Stimulated activated naive CD8-positive, alpha-beta T cell treated with anti-CD3 and anti-CD28 coated beads, Interleukin-15, Interleukin-2, amounts not matched to agents 100 U/mL and 50 U/mL, for 24 hours (primary cell): ENCODE results near the gene CCDC192.

ENCODE experiments used
- ATAC-seq: fragments of 150-1000 bp; cut with Tn5 transposase; one replicate; pipeline ENCODE4 v1.10.0; 2021
- DNase-seq: peaks from one replicate; pipeline ENCODE4 v3.0.0; 2021

CCDC192 gene

DNA sequence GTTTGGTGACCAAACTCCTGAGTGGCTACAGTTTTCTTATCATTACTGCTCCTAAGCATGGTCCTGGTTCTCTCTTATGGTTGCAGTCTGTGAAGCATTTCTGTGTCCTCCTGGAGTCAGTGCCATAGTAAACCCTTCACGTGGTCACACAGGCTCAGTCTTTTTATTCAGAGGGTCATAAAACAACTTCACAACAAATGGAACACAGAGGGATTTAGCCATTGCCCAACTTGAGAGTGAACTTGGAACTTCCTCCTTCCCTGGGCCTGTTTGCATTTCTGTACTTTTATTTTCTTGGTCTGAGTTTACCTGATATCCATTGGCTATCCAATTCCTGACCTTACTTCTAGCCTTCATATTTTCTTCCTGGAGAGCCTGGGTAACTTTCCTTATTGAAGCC lies 144.9 kb downstream of the CCDC192 start:
- no peak for ATAC-seq
- no peak for DNase-seq

DNA sequence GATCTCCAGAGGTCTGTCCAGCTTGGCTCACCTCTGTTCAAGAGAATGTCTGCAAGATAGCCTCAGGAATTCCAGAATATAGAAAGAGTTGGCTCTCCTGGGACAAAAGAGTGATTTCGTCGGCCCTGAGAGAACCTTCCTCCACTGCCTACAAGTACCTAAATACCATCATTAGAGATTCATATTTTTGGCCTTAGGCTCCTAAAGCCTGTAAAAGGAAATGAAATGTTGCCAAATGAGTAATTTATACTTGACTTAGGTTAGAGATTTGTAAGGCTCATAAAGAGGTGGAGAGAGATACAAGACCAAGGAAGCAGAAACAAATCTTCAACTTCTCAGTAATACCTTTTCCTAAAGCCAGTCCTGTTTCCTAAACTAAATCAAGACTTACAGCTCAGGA lies 146.2 kb downstream of the CCDC192 start:
- DNase-seq (no peak), ATAC-seq (no peak)

DNA sequence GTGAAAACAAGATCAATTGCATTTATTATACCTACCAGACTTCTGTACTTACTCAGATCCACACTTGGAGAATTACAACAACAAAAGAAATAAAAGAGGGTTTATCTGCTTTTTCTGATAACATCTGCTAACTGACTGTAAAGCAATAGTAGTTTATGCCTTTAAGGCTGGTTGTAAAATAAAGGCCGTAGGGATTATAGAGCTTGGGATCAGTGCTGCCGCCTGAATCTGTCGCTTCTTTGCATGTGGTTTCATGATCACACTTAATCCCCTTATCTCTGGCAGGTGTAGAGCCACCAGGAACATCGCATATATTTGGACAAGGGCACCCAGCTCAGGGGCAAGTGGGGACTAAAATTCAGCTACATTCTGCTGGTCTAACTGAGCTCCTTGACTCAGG lies 146.7 kb downstream of the CCDC192 start:
- ATAC-seq, result no peak
- DNase-seq, result no peak

DNA sequence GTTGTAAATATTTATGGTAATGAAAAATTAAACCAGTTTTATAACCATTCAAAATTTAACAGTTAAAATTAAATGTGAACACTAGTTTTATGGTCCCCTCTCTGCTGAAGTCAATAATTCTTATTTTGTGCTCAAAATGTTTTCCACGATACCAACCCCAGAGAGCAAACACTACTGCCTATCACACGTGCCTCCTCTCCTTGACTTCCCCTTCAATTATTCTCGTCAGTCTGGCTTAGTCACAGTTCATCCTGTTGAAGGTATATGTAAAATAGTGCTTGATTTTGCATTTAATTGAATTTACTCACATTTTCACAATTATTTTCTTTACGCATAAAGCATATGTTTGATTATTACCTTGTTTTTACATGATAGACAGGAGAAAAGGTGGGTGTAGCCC lies 148.8 kb downstream of the CCDC192 start:
- DNase-seq, result no peak
- ATAC-seq, result no peak

DNA sequence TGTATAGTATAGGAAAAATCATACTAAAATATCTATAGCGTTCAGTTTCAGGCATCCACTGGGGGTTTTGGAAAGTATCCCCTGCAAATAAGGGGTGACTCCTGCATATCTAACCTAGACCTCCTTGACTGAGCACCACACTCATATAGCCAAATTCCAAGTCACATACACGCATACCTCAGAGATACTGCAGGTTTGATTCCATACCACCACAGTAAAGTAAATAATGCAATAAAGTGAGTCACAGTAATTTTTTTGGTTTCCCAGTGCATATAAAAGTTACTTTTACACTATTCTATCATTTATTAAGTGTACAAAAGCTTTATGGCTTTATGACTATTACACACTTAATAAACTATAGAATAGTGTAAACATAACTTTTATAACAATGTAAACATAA lies 151.3 kb downstream of the CCDC192 start:
- ATAC-seq, result no peak

DNA sequence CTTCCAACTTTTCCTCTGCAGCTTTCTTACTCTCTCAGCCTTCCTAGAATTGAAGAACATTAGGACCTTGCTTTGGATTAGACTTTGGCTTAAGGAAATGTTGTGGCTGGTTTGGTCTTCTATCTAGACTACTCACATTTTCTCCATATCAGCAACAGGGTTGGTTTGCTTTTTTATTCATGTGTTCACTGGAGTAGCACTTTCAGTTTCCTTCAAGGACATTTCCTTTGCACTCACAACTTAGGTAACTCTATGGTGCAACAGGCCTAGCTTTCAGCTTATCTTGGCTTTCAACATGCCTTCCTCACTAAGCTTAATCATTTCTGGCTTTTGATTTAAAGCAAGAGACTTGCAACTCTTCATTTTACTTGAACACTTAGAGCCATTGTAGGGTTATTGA lies 153.1 kb downstream of the CCDC192 start:
- DNase-seq (no peak), ATAC-seq (no peak)

More for the DNA sequence above, 151.3 kb downstream of the CCDC192 start:
- DNase-seq, result no peak

DNA sequence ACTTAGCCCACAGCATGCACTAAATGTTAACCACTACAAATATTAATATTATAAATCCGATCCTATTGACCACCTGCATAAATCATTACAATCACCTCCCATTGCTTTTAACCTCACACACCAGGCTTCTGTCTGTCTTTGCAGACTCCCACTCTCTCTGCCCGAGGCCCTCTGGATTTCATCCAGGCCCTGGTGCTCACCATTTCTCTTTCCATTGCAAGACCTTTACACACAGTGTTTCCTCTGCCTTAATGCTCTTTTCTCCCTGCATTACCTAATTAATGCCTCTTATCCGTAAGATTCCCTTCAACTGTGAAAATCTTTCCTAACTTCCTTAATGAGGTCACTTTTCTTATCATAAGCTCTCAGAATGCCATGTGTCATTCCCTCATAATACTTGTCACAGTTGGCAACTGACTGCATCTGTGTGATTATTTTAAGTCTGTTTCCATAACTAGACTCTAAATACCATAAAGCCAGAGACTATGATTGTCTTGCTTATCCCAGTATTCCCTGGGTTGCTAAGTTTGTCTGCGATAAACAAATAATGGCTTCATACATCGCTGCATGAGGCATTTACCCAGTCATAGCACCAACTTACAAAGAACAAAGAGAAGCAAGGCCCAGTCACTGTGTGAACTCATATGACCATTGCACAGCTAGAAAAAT lies 155.1 kb downstream of the CCDC192 start:
- DNase-seq, result no peak
- no peak for ATAC-seq

DNA sequence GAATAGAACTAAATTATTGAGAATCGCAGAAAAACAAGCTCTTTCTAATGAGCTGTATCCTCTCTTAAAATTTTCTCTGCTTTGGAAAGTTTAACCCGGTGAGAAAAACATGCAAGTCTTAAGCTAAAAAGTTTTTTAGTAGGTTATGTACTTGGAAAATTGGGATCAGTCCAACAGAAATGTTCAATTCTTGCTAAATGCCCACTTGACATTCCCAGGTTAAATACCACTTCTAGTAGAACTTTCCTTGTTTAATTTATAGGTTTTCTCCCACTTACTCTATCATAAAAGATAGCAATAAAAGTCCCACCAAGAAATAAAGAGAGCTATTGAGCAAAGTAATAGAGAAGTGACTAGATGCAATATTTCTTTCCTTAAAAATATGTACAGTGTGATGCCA lies 157.1 kb downstream of the CCDC192 start:
- DNase-seq (no peak), ATAC-seq (no peak)

DNA sequence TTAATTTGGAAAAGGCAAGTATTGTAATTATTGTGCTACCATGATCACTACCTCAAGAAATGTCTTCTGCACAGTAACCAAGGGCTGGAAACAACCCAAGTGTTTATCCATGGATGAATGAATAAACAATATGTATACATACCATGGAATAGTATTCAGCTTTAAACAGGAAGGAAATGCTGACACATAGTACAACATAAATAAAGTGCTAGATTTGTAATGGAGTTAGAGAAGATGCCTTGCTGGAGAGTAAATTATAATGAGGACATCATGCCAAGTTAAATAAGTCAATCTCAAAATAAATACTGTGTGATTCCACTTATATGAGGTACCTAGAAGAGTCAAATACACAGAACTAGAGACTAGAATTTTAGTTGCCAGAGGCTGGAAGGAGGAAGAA lies 160.0 kb downstream of the CCDC192 start:
- no peak for ATAC-seq
- DNase-seq, result no peak

DNA sequence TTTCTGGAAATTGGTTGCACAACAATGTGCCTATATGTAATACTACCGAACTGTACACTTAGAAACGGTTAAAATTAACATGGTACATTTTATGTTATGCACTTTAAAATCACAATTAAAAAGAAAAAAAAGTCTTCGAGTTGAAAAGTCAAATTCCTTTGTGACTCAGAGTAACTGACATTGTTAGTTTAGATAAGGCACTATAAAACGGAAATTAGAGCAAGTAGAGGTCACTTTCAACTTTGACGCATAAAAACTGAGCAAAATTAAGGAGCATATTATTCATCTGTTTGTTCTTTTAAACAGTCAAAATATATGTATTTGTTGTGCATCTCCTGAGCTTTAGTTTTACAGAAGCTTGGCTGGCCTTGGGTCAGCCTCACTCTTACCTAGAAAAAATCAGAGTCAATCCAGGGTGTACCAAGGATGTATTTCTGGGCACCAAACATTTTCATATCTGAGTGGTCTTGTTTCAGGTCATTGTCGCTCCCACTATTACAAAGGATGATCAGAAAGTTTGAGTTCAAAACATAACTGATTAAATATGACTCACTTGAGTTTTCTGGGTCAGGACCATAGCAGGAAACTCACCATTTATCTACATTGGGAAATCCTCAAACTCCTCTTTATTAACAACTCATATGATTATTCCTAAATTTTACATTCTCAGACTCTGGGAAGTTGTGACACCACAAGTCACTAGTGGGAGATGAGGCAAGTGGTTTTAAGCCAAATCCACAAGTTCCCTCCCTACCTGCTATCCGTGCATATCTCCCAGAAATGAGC lies 160.6 kb downstream of the CCDC192 start:
- ATAC-seq (no peak), DNase-seq (no peak)

DNA sequence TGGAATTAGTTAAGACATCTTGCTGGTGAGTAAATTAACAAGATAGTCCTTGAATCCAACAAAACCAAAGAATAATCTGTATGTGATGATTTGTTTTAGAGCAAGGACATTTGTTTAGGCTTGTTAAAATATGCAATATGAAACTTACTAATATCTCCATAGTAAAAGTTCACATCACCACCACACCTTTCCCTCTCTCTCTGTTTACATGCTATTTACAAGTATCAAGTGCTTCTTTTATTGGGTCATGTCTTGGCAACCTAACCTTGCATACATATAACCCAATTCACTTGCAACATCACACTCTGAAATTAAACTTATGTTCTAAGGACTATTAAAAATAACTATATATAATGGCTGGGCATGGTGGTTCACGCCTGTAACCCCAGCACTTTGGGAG lies 161.3 kb downstream of the CCDC192 start:
- no peak for ATAC-seq
- DNase-seq, result no peak

DNA sequence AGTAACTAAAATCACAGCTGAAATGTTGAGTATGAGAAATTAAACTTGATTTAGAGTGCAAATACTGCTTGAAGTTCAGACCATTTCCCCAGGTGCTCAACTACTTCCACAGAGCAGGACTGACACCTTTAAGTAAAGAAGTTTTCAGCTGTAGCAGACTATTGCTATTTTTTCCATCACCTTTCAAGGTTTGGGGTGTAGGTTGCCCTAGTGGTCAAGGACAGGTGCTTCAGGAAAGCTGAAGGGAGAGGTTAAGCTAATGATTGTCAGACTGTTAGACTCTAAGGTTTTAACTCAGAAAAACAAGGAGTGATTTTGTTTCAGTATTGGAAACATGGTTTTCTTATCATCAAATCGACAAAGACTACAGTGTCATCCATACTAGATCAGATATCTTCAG lies 162.1 kb downstream of the CCDC192 start:
- DNase-seq (no peak), ATAC-seq (no peak)

DNA sequence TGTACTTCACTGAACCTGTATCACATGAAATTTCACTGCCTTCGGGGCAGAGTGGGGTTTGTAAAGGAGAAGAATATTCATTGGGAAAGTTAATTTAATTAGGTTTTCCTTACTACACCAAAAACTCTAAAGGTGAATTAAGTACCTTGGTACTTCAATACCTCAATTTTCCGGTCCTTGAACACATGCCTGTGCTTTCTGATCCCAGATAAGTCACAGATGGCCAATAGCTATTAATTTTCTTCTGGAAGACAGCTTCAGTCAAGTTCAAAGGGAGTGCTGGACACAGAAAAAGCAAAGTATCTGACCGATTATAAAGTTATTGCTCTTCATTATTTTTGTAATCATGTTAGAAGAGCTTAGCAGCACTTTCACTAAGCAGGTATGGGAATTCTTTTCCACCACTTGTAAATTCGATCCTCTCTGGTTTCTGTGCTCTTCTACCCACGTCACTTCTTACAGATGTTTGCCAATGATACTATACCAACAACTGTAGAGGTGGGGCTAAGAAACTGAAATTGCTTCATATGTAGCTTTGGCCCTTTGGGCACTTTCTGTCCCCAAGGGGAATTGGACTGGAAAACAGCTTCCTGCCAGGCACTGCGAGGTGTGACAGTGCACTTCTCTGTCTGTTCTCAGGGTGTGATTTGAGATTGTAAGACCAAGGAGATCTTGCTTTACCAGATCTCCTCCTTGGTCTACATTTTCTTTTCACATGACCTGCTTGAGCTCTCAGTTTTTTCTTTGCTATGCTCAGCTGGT lies 164.0 kb downstream of the CCDC192 start:
- ATAC-seq (no peak), DNase-seq (no peak)

DNA sequence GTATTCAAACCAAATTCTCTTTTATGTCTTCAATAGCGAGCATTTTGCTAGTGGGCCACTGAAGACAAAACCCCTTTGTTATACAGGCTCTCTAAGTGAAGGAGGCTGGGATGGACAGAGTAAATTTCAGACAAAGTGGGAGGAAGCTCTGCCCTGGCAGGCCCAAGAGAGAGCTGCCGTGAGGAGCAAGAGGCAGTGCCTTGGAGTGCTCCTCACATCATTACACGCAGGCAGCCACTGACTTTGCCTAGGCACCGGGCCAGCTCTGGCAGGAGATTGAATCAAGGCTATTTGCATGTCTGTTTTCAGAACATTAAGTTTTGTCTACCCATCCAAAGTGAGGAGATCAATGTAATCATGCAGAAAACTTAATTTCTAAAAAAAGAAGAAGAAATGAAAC lies 167.7 kb downstream of the CCDC192 start:
- ATAC-seq (no peak), DNase-seq (no peak)

DNA sequence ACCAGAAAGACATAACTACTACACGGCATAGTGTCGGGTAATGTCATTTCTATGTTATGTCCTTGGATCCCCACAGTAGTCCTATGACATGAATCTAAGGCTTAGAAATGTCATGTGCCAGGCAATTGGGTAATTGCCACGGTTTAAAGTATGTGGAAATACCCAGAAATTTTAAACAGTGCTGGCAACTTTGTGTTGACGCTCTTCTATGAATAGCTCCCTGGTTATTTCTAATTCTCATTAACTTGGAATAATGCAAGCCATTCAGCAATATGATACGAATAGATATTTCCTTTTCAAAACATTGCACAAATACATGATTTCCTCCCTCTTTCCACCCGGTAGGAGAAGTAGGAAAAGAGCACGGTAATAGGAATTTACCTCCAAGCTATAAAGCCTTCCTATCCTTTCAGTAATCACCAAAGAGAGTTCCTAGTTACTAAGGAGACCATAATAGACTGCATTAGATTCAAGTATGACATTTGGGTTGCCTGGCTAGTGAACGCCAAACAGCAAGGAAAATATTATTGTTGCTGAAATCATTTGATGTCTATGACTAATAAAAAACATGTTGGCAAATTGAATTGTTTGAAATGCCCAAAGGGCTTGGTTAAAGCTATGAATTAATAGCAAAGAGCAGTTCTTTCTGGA lies 168.4 kb downstream of the CCDC192 start:
- ATAC-seq, result no peak
- DNase-seq, result no peak

DNA sequence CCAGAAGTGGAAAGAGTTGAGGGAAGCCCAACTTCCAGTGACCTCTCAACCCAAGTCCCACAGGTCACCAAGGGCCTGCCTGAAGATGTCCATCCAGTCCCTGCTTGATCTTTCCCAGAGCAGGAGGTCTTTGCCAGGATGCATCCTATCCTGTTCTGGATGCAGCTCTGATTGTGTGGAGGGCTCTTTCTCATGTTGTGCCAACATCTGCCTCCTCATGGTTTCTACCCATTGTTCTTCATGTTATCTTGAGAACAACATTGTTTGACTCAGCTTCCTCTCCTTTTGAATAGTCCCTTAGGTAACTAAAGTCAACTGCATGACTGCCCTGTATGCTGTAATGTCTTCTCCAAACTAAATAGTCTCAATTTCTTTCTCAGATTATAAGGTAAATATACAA lies 169.3 kb downstream of the CCDC192 start:
- DNase-seq, result no peak
- no peak for ATAC-seq

DNA sequence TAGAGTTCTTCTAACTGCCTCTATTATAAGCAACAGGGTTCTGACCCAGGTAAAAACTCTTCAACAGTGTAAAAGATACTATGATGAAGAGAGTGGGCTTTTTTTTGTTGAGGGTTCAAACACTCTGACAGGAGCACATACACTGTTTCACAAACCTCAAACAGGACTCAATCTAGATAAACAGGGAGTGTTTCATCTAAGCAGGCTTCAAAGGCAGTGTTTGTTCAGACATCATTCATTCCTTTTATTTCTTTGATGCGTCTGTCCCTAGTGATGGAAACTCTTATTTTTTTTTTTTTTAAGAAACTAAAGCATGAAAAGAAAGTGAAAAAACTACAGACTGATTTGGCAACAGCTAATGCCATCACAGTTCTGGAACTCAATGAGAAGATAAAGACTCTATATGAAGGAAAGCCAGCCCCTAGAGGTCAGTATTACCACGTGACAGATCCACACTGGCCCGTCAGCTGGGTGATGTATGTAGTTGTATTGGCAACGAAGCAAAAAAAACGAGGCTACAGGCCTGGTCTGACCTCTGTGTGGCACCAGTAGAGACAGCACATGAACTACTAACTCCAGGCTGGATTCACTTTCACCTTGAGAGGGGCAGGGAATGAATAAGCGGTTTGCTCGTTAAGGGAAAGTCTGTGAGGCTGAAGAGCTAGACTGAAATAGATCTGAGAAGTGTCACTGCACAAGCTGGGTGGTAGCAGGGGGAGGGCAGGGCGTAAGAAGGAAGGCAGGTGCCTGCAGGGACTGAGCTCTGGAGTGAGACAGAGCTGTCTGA lies 172.2 kb downstream of the CCDC192 start:
- DNase-seq (peak; percentile 20), ATAC-seq (peak; percentile 75)

DNA sequence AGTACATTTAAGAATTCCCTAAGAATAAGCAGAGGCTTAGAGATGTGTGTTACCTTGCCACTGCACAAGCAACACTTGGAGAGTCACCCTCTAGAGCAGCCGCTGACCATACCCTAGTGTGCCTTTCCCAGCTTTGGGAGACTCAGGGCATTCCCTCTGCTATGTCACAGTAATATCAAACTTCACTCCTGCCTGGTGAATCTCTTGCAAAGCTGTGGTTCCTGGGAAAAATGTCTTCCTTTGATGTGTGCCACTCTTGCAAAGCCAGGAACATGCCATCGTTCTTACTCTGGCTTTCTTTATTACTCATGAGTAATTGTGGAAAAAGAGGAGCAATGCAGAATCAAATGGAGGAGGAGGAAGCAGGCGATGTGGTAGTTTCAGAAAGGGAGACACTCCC lies 173.2 kb downstream of the CCDC192 start:
- DNase-seq, result no peak
- no peak for ATAC-seq

DNA sequence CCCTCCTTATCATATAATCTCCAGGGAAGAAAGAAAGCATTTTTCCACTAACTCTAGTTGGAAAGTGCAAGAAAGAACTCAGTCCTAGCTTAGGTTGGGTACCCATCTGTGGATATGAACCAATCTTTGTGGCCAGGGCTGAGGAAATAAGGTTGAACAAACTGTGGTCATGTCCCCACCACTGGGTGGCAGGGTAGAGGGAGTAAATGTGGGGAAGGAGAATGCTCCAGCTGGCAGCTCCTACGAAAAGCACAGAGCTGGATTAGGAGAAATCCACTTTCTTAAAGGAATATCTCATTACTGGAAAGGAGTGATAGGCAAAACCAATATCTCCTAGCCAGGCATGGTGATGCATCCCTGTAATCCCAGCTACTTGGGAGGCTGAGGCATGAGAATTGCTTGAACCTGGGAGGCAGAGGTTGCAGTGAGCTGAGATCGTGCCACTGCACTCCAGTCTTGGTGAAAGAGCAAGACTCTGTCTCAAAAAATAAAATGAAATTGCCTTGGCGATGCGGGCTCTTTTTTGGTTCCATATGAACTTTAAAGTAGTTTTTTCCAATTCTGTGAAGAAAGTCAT lies 175.1 kb downstream of the CCDC192 start:
- peak; percentile 52 for ATAC-seq
- DNase-seq, result peak; percentile 13

DNA sequence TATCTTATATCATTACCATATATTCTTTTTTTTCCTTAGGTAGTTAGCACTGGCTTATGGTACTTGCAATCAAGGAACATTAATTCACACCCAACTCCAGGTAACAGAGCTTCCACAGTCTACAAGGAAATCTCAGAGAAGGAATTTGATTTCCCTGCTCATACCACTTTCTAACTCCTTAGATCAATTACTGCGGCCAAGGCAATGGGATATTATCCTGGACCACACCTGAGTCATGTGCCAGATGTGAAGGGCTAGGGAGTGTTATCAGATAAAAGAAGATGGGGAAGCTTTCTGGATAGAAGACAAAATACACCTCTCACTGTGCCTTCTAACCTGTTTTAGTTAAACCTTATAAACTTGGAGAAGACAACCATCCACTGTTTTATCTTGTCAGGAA lies 181.2 kb downstream of the CCDC192 start:
- ATAC-seq (no peak), DNase-seq (no peak)

DNA sequence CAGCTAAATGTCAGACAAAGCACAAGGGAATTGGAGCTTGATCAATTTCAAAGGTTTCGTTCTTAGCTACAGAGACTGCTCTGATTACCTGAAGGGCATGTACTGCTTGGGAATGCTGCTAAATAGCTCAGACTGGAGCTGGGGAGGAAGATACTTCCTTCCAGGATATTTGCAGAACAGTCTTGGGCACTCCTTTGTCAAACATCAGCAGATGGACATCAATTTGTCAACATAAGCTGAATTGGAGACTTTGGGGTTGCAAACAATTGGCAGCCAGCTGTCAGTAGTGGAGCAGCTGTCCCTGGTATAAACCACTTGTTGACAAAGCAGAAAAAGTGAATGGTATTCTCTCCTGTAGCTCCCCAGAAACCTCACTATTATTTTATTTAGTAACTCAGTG lies 182.0 kb downstream of the CCDC192 start:
- DNase-seq (no peak), ATAC-seq (no peak)

DNA sequence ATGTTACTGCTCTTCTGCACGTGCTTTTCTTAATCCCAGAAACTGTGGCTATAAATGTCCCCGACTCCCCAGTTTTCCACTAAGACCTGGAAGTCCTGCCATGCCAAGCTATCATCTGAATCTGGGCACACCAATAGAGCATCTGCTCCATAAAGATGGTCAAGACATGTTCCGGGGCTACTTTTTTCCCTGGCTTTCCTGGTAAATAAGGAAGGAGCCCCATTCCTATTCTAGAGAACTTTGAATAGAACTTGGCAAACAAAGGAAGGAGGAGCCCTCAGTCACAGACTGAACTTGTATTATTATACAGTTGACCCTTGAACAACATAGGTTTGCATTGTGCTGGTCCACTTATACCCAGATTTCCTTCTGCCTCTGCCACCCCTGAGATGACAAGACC lies 182.9 kb downstream of the CCDC192 start:
- DNase-seq (no peak), ATAC-seq (no peak)
